ENCODE results near the gene ATF6.
"Not testable (repeated sequence)": the region's sequence is repeated elsewhere in the genome, so short reads cannot be mapped to it uniquely, and the experiment has no call there.

The ATF6 gene

DNA sequence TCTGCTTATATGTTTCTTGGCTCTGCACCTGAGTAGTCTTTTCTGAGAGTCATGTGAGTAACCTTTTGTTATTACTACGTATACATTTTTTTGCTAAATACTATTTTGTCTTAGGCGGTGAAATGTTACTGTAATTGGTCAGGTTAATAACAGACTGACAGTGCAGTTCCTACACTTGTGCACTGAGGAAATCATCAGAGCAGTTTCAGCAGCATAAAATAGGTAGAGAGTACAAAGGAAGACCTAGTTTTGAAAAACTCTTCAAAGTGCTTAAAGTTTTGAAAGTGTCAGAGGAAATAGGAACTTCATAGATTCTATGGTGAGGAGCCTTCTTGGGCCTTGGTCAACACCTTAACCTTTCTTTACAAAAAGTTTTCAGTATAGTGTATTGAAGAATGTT is 11.1 kb downstream of the ATF6 start:
- DNase-seq (ENCODE audit: extremely low read depth in 1 of 2, low read depth in 1 of 2), result no peak

DNA sequence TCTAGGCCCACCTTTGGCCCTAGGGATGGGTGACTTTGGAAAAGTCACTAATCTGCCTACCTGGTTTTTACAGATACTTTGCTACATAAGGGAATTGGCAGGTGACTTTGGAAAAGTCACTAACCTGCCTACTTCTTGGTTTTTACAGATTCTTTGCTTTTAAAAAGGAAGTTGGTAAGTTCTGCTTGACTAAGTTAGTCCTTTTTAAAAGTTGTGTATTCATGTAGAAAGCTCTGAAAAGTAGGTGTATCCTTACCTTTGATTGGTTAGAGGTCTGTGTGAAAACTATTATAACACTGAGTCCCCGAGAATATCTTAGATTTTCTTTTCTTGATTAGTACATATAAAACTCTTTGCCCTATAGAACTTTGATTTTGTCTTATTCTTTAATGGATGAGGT is 12.4 kb downstream of the ATF6 start:
- DNase-seq (ENCODE audit: extremely low read depth in 1 of 2, low read depth in 1 of 2), result no peak

DNA sequence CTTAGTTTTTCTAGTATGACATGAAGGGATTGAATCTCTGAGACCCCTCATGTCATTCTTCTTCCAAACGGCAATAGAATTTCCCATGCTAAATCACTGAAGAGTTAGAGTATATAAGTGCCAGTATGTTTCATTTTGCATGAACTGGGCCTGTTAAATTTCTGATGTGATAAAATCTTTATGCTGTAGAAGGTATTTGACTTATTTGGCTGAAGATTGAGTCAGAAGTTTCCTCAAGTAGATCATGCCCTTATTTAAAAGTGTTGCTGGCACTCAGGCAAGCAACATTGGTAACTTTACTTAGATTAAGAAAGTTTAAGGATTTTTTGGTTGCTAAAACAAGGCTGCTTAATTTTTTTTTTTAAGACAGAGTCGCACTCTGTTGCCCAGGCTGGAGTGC is 13.3 kb downstream of the ATF6 start:
- DNase-seq (ENCODE audit: extremely low read depth in 1 of 2, low read depth in 1 of 2), result no peak

DNA sequence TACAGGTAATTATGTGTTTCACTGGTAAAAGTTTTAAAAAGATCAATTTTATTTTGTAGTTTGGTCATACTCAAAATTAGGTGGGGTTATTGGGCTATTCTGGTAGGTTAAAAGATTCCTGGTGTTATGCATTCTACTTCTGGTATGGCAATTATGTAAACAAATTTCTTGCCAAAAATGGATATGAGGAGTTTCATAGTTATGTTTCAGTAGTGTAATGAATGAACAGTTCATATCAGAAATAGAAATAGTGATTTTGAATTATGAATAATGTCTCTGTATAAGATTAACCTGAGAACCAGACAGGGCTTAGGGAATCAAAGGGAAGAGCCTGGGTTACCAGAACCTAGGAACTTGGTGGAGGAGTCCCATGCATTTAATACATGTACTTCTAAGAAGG is 15.9 kb downstream of the ATF6 start:
- DNase-seq (ENCODE audit: extremely low read depth in 1 of 2, low read depth in 1 of 2), result no peak

DNA sequence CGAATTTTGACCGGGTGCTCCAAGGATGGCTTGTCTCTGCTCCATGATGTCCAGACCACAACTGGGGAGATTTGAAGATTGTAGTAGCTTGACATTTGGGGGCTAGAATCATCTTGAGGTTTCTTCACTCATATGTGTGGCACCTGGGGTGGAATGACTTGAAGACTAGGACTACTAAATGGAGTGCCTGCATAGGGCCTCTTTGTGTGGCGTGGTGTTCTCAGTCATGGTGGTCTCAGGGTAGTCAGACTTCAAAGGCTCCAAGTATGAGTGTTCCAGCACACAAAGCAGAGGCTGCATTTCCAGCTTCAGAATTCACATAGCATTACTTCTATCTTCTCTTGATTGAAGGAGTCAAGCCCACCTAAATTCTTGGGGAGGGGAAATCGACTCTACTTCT is 16.8 kb downstream of the ATF6 start:
- DNase-seq (ENCODE audit: extremely low read depth in 1 of 2, low read depth in 1 of 2), result no peak

DNA sequence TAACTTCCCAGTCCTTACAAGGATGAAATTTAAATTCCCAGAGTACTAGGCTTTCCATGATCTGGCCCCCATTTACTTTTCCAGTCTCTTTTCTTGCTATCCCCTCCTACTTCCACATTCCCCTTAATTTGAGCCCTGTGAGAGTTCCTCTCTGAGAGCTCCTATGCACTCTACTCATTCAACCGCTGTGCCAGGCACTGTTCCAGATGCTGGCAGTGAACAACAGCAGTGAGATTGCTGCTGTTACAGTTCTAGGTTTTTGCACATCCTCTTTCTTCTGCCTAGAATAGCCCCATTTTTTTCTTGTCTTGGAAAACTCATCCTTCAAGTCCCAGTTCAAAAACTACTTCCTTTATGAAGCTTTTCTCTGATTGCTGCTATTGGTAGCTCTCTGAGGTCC is 18.8 kb downstream of the ATF6 start:
- DNase-seq (ENCODE audit: extremely low read depth in 1 of 2, low read depth in 1 of 2), result no peak

DNA sequence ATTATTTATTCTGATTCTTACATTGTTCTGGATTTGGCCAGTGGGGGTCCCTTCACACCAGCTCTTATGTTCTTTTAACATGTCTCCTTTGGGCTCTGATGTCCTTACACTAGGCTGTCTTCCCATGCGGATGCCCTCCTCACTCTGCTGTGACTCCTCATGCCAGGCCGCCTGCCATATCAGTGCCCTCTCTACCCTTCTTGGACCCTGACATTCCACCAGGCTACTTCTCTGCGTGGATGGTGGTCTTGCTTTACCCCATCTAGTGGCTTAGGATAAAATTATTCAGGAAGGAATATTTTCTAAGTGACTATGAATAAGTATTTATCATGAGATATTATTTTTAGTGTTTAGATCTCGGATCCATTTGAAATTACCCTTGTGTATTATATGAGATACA is 21.2 kb downstream of the ATF6 start:
- no peak for DNase-seq (ENCODE audit: extremely low read depth in 1 of 2, low read depth in 1 of 2)

DNA sequence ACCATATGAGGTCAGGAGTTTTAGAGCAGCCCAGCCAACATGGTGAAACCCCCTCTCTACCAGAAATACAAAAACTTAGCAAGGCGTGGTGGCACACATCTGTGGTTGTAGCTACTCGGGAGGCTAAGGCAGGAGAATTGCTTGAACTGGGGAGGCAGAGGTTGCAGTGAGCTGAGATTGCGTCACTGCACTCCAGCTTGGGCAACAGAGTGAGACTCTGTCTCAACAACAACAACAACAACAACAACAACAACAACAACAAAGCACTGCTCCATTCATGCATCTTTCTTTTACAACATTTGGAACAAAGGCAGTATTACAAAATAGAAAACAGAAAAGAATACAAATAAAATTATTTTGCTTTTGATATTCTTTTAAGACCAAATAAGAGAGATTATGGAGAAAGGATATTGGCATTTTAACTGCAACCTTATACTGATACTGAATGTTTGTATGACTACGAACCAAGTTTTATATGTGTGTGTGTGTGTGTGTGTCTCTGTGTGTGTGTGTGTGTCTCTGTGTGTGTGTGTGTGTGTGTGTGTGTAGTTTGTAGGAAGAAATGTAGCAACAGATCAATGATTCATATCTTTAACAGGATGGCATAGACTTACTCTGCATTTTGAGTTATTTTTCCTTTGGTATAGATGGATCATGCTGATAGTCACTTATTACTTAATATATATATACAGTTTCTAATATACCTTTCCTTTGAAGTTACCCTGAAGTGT is 24.6 kb downstream of the ATF6 start:
- DNase-seq (ENCODE audit: extremely low read depth in 1 of 2, low read depth in 1 of 2), result no peak

DNA sequence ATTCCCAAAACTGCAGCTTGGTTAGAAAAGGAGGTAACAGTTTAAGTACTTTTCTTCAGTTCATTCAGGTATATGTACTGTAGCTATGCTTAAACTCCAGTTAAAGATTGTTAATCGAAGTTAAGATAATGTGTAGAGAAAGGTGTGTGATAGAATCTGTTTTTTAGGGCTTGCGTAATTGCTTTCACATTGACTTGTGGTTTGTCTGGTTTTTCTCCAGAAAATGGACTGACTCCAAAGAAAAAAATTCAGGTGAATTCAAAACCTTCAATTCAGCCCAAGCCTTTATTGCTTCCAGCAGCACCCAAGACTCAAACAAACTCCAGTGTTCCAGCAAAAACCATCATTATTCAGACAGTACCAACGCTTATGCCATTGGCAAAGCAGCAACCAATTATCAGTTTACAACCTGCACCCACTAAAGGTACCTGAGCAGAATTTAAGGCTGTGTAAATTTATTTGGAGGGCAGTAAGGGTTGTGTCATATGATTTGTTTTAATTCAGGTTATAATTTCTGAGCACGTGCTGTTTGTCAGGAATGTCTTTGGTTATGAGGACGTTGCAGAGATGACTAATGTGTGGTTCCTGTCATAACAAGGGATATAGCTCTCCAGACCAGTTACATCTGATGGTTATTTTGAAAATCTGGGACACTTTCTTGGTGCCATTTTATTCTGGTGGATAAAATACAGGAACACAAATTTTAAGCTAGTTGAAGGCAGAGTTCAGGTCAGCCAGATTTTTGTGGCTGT is 26.0 kb downstream of the ATF6 start:
- DNase-seq (ENCODE audit: extremely low read depth in 1 of 2, low read depth in 1 of 2), result no peak

DNA sequence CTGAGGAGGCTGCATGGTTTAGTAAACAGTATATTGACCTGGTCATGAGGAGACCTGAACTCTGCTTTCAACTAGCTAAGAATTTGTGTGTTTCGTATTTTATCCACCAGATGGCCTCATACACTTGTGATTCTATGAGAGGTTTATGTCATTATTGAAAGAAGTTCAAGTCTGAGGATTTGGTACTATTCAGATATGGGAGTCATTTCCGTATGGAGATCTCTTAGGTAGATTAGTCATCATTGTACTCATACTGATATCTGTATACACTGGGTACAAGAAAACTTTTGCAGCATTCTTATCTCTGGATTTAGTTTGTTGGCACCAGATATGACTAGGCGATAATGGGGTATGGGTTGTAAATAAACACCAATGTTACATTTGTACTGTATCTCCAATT is 26.6 kb downstream of the ATF6 start:
- no peak for DNase-seq (ENCODE audit: extremely low read depth in 1 of 2, low read depth in 1 of 2)

DNA sequence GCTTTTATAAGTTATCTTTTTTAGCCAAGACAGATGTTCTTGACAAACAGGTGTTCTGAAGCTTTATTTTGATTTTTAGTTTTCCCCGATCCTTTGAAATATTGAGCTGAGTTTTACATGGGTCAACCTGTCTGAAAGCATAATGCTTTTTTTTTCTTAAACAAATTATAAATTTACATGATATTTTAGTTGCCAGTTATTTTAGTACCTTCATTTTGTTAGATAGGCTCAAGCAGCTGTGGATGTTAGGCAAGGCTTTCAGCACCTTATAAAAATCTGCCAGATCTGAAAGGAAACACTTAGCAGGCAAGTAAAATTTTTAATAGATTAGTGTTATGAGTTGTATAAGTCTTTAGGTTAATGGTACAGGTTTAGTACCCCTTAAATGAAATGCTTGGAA is 33.7 kb downstream of the ATF6 start:
- DNase-seq (ENCODE audit: extremely low read depth in 1 of 2, low read depth in 1 of 2), result no peak

DNA sequence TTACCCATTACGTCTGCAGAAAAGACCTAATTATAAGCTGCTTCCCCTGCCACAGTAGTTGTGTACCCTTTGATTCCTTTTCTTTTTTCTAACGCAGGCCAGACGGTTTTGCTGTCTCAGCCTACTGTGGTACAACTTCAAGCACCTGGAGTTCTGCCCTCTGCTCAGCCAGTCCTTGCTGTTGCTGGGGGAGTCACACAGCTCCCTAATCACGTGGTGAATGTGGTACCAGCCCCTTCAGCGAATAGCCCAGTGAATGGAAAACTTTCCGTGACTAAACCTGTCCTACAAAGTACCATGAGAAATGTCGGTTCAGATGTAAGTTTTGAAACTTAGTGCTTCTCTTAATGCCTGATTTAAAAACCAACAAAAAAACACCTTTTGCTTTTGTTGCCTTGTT is 35.8 kb downstream of the ATF6 start:
- no peak for DNase-seq (ENCODE audit: extremely low read depth in 1 of 2, low read depth in 1 of 2)

DNA sequence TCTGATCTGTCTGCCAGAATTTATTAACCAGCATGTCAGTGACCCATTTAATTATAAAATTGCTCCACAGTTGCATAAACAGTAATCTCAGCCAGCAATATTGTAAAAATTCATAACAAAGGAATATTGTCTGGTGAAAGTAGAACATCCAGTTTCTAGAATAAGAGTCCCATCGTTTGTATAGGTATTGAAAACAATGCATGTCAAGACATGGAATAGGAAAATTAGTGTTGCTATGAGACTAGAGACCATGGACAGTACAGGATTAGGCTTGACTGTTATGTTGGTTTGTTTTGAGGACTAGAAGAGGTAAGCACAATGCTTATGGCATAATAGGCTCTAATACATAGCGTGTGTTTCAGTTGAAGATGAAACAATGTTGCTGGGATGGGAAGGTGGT is 37.1 kb downstream of the ATF6 start:
- DNase-seq (ENCODE audit: extremely low read depth in 1 of 2, low read depth in 1 of 2), result no peak

DNA sequence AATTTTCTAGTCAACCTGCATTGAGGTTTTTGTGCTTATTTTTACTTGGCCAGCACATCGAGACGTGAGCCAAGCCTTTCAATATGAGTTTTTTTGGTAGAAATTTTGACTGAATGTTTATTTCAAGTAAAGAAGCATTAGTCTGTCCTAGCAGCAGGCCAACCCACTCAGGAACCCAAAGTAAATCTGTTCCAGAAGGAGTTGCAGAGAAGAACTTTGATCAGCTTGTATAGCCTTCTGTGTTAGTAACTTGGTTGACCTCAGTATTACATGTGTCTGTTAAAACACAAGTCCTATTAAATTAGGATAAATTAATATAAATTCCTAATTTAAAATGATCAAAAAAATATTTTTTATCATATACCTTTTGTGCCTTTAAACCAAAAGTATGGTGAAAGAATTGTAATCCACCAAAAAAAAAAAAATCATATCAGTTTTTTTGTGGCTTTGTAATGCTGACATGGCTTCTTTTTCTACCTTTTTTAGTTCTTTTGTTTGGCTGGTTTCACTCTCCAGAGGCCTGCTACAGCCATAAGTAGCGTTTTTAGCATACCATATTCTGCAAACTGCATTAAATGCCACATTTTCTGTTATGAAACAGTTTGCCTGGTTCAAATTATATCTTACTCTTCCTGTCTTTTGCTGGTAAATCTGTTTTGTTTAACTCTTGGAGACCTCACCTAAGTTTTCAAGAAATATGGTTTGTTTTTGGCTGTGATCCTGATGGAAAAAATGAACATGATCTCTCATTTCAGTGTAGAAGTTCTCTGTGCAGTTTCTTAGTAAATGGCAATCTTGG is 39.5 kb downstream of the ATF6 start:
- no peak for DNase-seq (ENCODE audit: extremely low read depth in 1 of 2, low read depth in 1 of 2)

DNA sequence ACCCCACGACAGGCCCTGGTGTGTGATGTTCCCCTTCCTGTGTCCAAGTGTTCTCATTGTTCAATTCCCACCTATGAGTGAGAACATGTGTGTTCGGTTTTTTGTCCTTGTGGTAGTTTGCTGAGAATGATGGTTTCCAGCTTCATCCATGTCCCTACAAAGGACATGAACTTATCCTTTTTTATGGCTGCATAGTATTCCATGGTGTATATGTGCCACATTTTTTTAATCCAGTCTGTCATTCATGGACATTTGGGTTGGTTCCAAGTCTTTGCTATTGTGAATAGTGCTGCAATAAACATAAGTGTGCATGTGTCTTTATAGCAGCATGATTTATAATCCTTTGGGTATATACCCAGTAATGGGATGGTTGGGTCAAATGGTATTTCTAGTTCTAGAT is 43.1 kb downstream of the ATF6 start:
- not testable (repeated sequence) for DNase-seq (ENCODE audit: extremely low read depth in 1 of 2, low read depth in 1 of 2)

DNA sequence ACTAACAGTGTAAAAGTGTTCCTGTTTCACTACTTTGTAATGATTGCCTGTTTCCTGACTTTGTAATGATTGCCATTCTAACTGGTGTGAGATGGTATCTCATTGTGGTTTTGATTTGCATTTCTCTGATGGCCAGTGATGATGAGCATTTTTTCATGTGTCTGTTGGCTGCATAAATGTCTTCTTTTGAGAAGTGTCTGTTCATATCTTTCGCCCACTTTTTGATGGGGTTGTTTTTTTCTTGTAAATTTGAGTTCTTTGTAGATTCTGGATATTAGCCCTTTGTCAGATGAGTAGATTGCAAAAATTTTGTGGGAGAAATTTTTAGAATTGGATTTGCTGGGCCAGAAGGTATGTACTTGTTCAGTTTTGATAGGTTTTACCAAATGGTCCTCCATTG is 43.5 kb downstream of the ATF6 start:
- not testable (repeated sequence) for DNase-seq (ENCODE audit: extremely low read depth in 1 of 2, low read depth in 1 of 2)

DNA sequence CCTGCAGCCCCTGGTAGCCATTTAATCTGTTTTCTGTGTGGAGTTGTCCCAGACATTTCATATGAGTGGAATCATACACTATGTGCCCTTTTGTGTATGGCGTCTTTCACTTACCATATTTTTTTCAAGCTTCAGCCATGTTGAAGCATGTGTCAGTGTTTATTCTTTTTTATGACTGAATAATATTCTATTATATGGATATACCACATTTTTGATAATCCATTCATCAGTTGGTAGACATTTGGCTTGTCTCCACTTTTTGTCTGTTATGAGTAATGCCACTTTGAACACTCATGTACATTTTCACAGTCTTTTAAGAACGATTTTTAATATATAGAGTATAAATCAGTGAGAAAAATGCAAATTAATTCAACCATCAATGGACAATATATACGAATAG is 44.7 kb downstream of the ATF6 start:
- no peak for DNase-seq (ENCODE audit: extremely low read depth in 1 of 2, low read depth in 1 of 2)

DNA sequence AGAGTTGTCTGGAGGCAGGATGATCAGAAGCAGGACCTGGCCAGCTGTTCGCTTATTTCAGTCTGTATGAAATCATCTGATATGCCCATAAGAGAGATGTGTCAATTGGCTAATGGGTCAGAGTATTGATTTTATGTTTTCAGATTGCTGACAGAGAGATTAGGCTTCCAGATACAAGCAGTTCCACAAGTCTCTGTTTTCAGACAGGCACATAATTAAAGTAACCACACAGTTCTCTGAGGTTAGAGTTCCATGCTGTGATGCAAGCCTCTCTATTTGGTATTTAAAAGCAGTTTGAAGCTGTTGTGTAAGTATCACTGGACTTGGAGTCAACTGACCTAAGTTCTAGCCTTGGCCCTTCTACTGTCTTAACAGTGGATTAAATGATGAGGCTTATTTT is 50.1 kb downstream of the ATF6 start:
- no peak for DNase-seq (ENCODE audit: extremely low read depth in 1 of 2, low read depth in 1 of 2)

DNA sequence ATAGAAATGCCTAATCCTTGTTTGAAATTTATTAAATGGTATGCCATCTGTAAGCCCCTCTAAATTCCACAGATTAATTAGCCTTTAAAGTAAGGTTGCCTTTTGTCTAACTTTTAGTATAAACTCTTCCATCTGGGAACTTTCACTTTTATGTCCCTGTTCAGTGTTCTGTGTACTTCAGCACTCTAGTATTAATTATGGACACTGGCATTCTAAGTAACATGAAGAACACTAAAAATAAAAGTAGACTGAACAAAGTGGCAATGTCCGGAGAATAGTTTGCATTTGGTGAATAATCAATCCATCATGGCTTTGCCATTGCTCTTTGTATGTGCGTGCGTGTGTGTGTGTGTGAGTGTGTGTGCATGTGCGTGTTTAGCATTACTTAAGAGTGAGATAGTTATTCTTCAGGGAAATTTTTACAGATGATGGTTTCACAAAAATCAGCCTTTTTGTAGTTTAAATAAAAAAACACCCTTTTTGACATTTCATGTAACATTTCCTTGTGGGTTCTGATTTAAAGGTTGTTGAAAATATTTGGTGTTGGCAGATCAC is 51.1 kb downstream of the ATF6 start:
- DNase-seq (ENCODE audit: extremely low read depth in 1 of 2, low read depth in 1 of 2), result no peak

DNA sequence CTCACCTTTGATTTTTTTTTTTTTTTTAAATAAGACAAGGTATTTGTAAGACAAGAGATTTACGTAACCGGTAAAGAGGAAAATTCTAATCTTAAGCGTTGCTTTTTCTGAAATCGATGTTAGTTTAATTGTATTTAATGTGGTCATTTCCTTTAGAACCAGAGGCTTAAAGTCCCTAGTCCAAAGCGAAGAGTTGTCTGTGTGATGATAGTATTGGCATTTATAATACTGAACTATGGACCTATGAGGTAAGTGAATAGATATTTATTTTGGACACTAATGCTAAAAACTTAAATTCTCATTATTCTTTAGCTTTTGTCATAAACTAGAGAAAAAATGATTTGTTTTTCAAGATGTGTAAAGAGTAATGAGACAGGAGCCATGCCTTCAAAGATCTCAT is 54.8 kb downstream of the ATF6 start:
- no peak for DNase-seq (ENCODE audit: extremely low read depth in 1 of 2, low read depth in 1 of 2)

DNA sequence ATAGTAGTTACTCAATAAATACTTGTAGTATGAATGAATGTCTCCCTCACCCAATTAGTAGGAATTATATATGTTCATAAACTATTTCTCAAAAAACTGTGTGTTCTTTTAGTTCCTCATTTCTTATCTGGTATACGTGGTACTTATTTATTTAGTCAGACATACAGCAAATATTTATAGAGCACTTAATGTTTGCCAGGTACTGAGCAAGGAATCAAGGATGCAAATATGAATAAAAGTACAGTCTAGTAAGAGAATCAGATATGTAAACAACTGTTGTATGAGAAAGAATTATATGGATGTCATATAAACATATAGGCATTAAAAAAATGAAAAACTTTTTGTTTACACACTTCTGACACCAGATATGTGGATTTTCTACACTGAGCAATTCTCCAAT is 58.5 kb downstream of the ATF6 start:
- no peak for DNase-seq (ENCODE audit: extremely low read depth in 1 of 2, low read depth in 1 of 2)

DNA sequence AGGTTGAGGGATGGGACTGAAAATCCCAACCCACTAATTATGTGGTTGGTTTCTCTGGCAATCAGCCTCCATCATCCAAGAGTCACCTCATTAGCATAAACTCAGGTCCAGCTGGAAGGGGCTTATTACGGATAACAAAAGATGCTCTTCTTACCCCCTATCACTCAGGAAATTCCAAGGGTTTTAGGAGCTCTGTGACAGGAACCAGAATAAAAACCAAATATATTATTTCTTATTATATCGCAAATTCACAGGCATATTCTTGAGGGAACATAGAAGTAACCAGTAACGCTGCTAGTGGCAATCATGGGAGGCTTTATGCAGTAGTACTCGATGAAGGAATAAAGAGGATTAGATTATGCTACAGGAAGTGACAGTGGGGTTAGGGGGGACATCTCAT is 59.7 kb downstream of the ATF6 start:
- no peak for DNase-seq (ENCODE audit: extremely low read depth in 1 of 2, low read depth in 1 of 2)

All from stimulated activated CD8-positive, alpha-beta memory T cell treated with anti-CD3 and anti-CD28 coated beads, Interleukin-7, amount 100 ng/mL, for 48 hours (primary cell).